ENCODE data around the gene PAIP2. TPM values are rescaled to one million over a fixed set of nuclear protein-coding genes. Genes with fewer than 3 reads are reported as not detected.

Gene PAIP2
- total RNA-seq, 6 experiments from 2014 or later: 34.5 to 55.8 (median 41.4) TPM

GRCh38 chr5:139363937-139364336 lies 22.3 kb downstream of the PAIP2 start:
- intact Hi-C loops (cut with DNase I): no loop called here
- TF ChIP-seq, protein P1, sequence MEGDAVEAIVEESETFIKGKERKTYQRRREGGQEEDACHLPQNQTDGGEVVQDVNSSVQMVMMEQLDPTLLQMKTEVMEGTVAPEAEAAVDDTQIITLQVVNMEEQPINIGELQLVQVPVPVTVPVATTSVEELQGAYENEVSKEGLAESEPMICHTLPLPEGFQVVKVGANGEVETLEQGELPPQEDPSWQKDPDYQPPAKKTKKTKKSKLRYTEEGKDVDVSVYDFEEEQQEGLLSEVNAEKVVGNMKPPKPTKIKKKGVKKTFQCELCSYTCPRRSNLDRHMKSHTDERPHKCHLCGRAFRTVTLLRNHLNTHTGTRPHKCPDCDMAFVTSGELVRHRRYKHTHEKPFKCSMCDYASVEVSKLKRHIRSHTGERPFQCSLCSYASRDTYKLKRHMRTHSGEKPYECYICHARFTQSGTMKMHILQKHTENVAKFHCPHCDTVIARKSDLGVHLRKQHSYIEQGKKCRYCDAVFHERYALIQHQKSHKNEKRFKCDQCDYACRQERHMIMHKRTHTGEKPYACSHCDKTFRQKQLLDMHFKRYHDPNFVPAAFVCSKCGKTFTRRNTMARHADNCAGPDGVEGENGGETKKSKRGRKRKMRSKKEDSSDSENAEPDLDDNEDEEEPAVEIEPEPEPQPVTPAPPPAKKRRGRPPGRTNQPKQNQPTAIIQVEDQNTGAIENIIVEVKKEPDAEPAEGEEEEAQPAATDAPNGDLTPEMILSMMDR (IDR thresholded peaks at IDR 0.05): no peak
- no peak for TF ChIP-seq POLR2A (IDR thresholded peaks at IDR 0.05)
- ATAC-seq (no peak), DNase-seq (no peak)
- H3K36me3 ChIP-seq: peaks cover 0 to 58% (median 21%) of the 10 kb centered on the region in 4 donors
- H3K27ac ChIP-seq: no peak overlapping the region
- no peaks in the 10 kb centered on the region for H3K27me3 ChIP-seq
- no peaks in the 10 kb centered on the region for H3K9me3 ChIP-seq
- no peak overlapping the region for H3K4me3 ChIP-seq
- no peaks in the 10 kb centered on the region for H3K4me1 ChIP-seq
- WGBS (ENCODE audit: insufficient coverage, low coverage, low lambda C conversion rate, missing lambda C conversion rate): 45% methylated on average over 1 of the region's 2 CpGs

DNA sequence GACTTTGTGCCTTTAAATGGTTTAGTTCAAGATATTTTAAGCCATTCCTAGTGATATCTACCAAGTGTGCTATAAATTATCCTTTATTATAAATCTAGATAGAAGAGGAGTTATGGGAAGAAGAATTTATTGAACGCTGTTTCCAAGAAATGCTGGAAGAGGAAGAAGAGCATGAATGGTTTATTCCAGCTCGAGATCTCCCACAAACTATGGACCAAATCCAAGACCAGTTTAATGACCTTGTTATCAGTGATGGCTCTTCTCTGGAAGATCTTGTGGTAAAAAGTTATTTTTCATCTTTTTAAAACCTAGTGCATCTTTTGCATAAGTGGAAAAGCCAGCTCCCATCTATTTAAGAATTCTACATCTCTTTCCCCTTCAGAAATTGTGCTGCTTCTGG lies 22.8 kb downstream of the PAIP2 start:
- no peak overlapping the region for H3K27ac ChIP-seq
- 36% methylated on average over 2 of the region's 2 CpGs for WGBS (ENCODE audit: insufficient coverage, low coverage, low lambda C conversion rate, missing lambda C conversion rate)
- H3K9me3 ChIP-seq: no peaks in the 10 kb centered on the region
- no peaks in the 10 kb centered on the region for H3K4me1 ChIP-seq
- peaks cover 0 to 61% (median 22%) of the 10 kb centered on the region in 4 donors for H3K36me3 ChIP-seq
- ATAC-seq (no peak), DNase-seq (no peak)
- no peak overlapping the region for H3K4me3 ChIP-seq
- H3K27me3 ChIP-seq: no peaks in the 10 kb centered on the region
- TF ChIP-seq, protein P1 (IDR thresholded peaks at IDR 0.05): no peak
- no peak for TF ChIP-seq POLR2A (IDR thresholded peaks at IDR 0.05)
- intact Hi-C loops (cut with DNase I): no loop called here

GRCh38 chr5:139368613-139369012 lies 27.0 kb downstream of the PAIP2 start:
- 48% methylated on average over 2 of the region's 2 CpGs for WGBS (ENCODE audit: insufficient coverage, low coverage, low lambda C conversion rate, missing lambda C conversion rate)
- H3K27ac ChIP-seq: no peak overlapping the region
- peaks cover 0 to 78% (median 26%) of the 10 kb centered on the region in 4 donors for H3K36me3 ChIP-seq
- intact Hi-C loops (cut with DNase I): no loop called here
- no peaks in the 10 kb centered on the region for H3K9me3 ChIP-seq
- no peaks in the 10 kb centered on the region for H3K27me3 ChIP-seq
- H3K4me1 ChIP-seq: peaks cover 0 to 11% (median 0%) of the 10 kb centered on the region in 4 donors
- H3K4me3 ChIP-seq: no peak overlapping the region
- no peak for ATAC-seq
- DNase-seq: no peak
- TF ChIP-seq POLR2A (IDR thresholded peaks at IDR 0.05): no peak
- TF ChIP-seq, protein P1 (IDR thresholded peaks at IDR 0.05): peak in 1 of 4 donors; percentile 5

DNA sequence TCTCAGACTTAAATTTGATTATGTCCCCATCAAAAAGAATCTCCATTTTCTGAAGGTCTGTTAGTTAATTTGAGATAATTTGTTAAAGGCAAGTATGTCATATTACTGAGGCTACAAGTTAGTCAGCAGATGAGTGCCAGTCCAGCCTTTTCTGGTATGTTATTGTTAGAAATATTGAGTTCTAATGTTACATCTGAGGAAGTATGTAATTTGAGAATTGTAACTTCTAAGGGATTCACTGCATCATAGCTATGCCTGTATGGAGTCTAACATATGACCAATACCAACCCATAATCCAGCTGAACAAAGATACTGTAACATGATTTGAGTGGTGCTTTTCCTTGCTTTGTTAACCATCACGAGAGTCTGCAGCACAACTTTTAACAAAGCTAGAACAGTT lies 27.5 kb downstream of the PAIP2 start:
- Histone ChIP-seq H3K36me3 (peaks cover 0 to 72% (median 23%) of the 10 kb centered on the region in 4 donors), H3K4me1 (peaks cover 0 to 15% (median 0%) of the 10 kb centered on the region in 4 donors), H3K4me3 (no peak overlapping the region), H3K27ac (no peak overlapping the region), H3K9me3 (no peaks in the 10 kb centered on the region), H3K27me3 (no peaks in the 10 kb centered on the region)
- 91% methylated on average over 1 of the region's 1 CpG for WGBS (ENCODE audit: insufficient coverage, low coverage, low lambda C conversion rate, missing lambda C conversion rate)
- intact Hi-C loops (cut with DNase I): no loop called here
- no peak for TF ChIP-seq POLR2A (IDR thresholded peaks at IDR 0.05)
- TF ChIP-seq, protein P1 (IDR thresholded peaks at IDR 0.05): no peak
- ATAC-seq: no peak
- DNase-seq: no peak
